IMR-90 (cell line): ENCODE results near the gene AFG1L. TPM values are rescaled to one million over a fixed set of nuclear protein-coding genes. Genes with fewer than 3 reads are reported as not detected.

ENCODE experiments used
- ATAC-seq: fragments of 200-7000 bp; cut with Tn5 transposase; 2 replicates; pipeline ENCODE4 v1.9.1; 2020; ENCODE audit warnings: low read depth, mild to moderate bottlenecking, moderate library complexity
- BruUV-seq: library from RNA; stranded (reverse); fragments of 400-500 nt; replicated peaks from 2 replicates; lab custom pipeline; 2021; lab: Mats Ljungman, UMichigan
- CTCF ChIA-PET: fragments of 300-600 bp; formaldehyde crosslinking; extraction: SDS; loops from one replicate; lab custom pipeline; 2021; ENCODE audit warnings: antibody characterized with exemption; lab: Yijun Ruan, JAX
- POLR2A ChIA-PET: fragments of 300-600 bp; sonication (Branson Sonifier 250); formaldehyde crosslinking; loops from one replicate; lab custom pipeline; 2022; ENCODE audit warnings: antibody characterized with exemption; ENCODE audit not compliant: unreplicated experiment; lab: Charles Lee
- DNase-seq: peaks from one replicate; pipeline ENCODE4 v3.0.0; 2013
- H2AFZ ChIP-seq: replicated peaks from 2 replicates; pipeline ENCODE3; 2013; ENCODE audit warnings: low read length, mild to moderate bottlenecking; ENCODE audit not compliant: poor library complexity
- H2AK5ac ChIP-seq: 2 replicates; pipeline ENCODE4 v1.6.1; 2013; ENCODE audit warnings: low read depth, low read length, inconsistent platforms
- H2AK9ac ChIP-seq: replicated peaks from 2 replicates; pipeline ENCODE3; 2013; ENCODE audit warnings: mild to moderate bottlenecking, low read depth, low read length, moderate library complexity; ENCODE audit not compliant: poor library complexity
- H2BK120ac ChIP-seq: 2 replicates; pipeline ENCODE4 v1.6.1; 2013; ENCODE audit warnings: low read depth, low read length, inconsistent platforms
- H2BK15ac ChIP-seq: 3 replicates; pipeline ENCODE4 v1.6.1; 2013; ENCODE audit warnings: low read depth, low read length, inconsistent platforms
- H2BK20ac ChIP-seq: 2 replicates; pipeline ENCODE4 v1.6.1; 2013; ENCODE audit warnings: low read depth, mild to moderate bottlenecking, inconsistent platforms, low read length, moderate library complexity
- H2BK5ac ChIP-seq: 2 replicates; pipeline ENCODE4 v1.6.1; 2013; ENCODE audit warnings: mild to moderate bottlenecking, low read depth, low read length, inconsistent platforms; ENCODE audit not compliant: poor library complexity, severe bottlenecking
- H3K14ac ChIP-seq: replicated peaks from 2 replicates; pipeline ENCODE4 v1.6.1; 2013; ENCODE audit warnings: low read depth, low read length, inconsistent platforms
- H3K18ac ChIP-seq: 2 replicates; pipeline ENCODE4 v1.6.1; 2013; ENCODE audit warnings: low read depth, low read length, control low read depth
- H3K23ac ChIP-seq: 2 replicates; pipeline ENCODE4 v1.6.1; 2013; ENCODE audit warnings: low read depth, low read length, inconsistent platforms
- H3K27ac ChIP-seq: 2 replicates; pipeline ENCODE4 v1.5.1; 2013; ENCODE audit warnings: mild to moderate bottlenecking, control low read depth, low read length; ENCODE audit not compliant: insufficient read depth
- H3K27me3 ChIP-seq: 2 replicates; pipeline ENCODE4 v1.6.1; 2013; ENCODE audit warnings: low read length; ENCODE audit not compliant: control insufficient read depth, insufficient read depth
- H3K36me3 ChIP-seq: 2 replicates; pipeline ENCODE4 v1.6.1; 2013; ENCODE audit warnings: low read length, mixed read lengths; ENCODE audit not compliant: control insufficient read depth, insufficient read depth
- H3K4ac ChIP-seq: 2 replicates; pipeline ENCODE4 v1.6.1; 2013; ENCODE audit warnings: low read depth, low read length, inconsistent platforms
- H3K4me1 ChIP-seq: 2 replicates; pipeline ENCODE4 v1.6.1; 2013; ENCODE audit warnings: low read length, mixed read lengths; ENCODE audit not compliant: control insufficient read depth, insufficient read depth
- H3K4me2 ChIP-seq: 2 replicates; pipeline ENCODE4 v1.6.1; 2013; ENCODE audit warnings: low read depth, mild to moderate bottlenecking, control low read depth, low read length, moderate library complexity
- H3K4me3 ChIP-seq: 2 replicates; pipeline ENCODE4 v1.5.1; 2013; ENCODE audit warnings: low read depth, mild to moderate bottlenecking, control low read depth, low read length, moderate library complexity; ENCODE audit not compliant: insufficient read depth
- H3K56ac ChIP-seq: 2 replicates; pipeline ENCODE4 v1.6.1; 2013; ENCODE audit warnings: low read length, inconsistent platforms; ENCODE audit not compliant: insufficient read depth; ENCODE audit errors: extremely low read depth
- H3K79me1 ChIP-seq, 2 experiments: 2 replicates each; pipeline ENCODE4 v1.6.1; 2013; ENCODE audit warnings: low read length in 2 of 2, inconsistent platforms in 1 of 2, low read depth in 1 of 2
- H3K9ac ChIP-seq: 2 replicates; pipeline ENCODE4 v1.6.1; 2013; ENCODE audit warnings: low read depth, low read length, control low read depth
- H3K9me1 ChIP-seq: 2 replicates; pipeline ENCODE4 v1.6.1; 2013; ENCODE audit warnings: low read length, inconsistent platforms; ENCODE audit not compliant: insufficient read depth
- H3K9me3 ChIP-seq: 2 replicates; pipeline ENCODE4 v1.6.1; 2013; ENCODE audit warnings: low read length; ENCODE audit not compliant: control insufficient read depth, insufficient read depth
- H4K20me1 ChIP-seq: 2 replicates; pipeline ENCODE4 v1.6.1; 2013; ENCODE audit warnings: low read length, inconsistent platforms; ENCODE audit not compliant: insufficient read depth
- H4K5ac ChIP-seq: 2 replicates; pipeline ENCODE4 v1.6.1; 2013; ENCODE audit warnings: mild to moderate bottlenecking, low read depth, low read length, control low read depth
- H4K8ac ChIP-seq, 2 experiments: 2 replicates each; pipeline ENCODE4 v1.6.1; 2013; ENCODE audit warnings: low read depth in 2 of 2, low read length in 2 of 2, control low read depth in 1 of 2, inconsistent platforms in 1 of 2
- H4K91ac ChIP-seq: 2 replicates; pipeline ENCODE4 v1.6.1; 2013; ENCODE audit warnings: low read depth, low read length, inconsistent platforms; ENCODE audit not compliant: insufficient read depth
- CEBPB ChIP-seq: IDR thresholded peaks from 2 replicates; pipeline ENCODE4 v1.6.1; 2012; ENCODE audit warnings: low read depth, low read length, improper control_type of control experiment
- MAZ ChIP-seq: IDR thresholded peaks from 2 replicates; pipeline ENCODE4 v1.6.1; 2012; ENCODE audit warnings: low read depth, mild to moderate bottlenecking, low read length, improper control_type of control experiment, moderate library complexity, borderline replicate concordance
- SMC3 ChIP-seq: fragments of 150-350 bp; IDR thresholded peaks from 2 replicates; pipeline ENCODE4 v1.6.1; 2016; ENCODE audit warnings: low read depth, mild to moderate bottlenecking, antibody characterized with exemption, low read length, moderate library complexity
- WGBS, 2 experiments: methylation state at CpG; one replicate each; pipeline versions ENCODE4 v1.1.5 to v1.1.7; 2013; ENCODE audit warnings: missing lambda C conversion rate in 2 of 2; ENCODE audit not compliant: insufficient read length in 1 of 2; ENCODE audit errors: extremely low coverage in 2 of 2; 5-methylcytosine and 5-hydroxymethylcytosine counted together
- dilution Hi-C: fragments of 300-500 bp; cut with HindIII; formaldehyde crosslinking; loops from one replicate; pipeline ENCODE4 v1.14.3; 2018; ENCODE audit warnings: low sequenced_read_pairs; ENCODE audit not compliant: unreplicated experiment
- in situ Hi-C: fragments of 300-500 bp; cut with MboI; formaldehyde crosslinking; loops from 3 replicates; pipeline ENCODE4 v1.14.3; 2019; ENCODE audit warnings: low sequenced_read_pairs, inconsistent platforms, mixed read lengths
- intact Hi-C: fragments of 100-400 bp; cut with micrococcal nuclease; formaldehyde crosslinking; loops from 2 replicates; pipeline ENCODE4 v1.10.0; 2022
- polyA plus RNA-seq, 3 experiments: library from polyadenylated mRNA; depleted of rRNA; stranded (reverse); fragments of >200 nt; gene quantifications; 2 replicates each; pipeline ENCODE4 v1.2.3, GENCODE V29; 2012; ENCODE audit warnings: low replicate concordance in 1 of 3
- total RNA-seq: library from RNA; depleted of rRNA; stranded (reverse); fragments of >200 nt; gene quantifications from 2 replicates; pipeline ENCODE4 v1.2.3, GENCODE V29; 2012

AFG1L gene
- total and polyA plus RNA-seq, 2 of the 4 experiments (the other 2 are of a cell fraction) = 1.0 to 2.0 TPM

DNA sequence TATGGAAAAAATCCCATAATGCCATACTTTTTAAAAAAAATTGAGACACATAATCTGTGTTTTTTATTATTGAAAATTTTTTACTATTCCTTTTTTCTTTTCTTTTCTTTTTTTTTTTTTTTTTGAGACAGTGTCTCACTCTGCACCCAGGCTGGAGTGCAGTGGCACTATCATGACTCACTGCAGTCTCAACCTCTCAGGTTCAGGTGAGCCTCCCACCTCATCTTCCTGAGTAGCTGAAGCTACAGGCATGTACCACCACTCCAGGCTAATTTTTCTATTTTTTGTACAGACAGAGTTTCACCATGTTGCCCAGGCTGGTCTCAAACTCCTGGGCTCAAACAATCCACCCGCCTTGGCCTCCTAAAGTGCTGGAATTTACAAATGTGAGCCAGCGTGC lies 100.4 kb downstream of the AFG1L start:
- in situ Hi-C loops = no loop called here
- H2BK120ac ChIP-seq = no peak overlapping the region
- no peaks in the 10 kb centered on the region for H3K27me3 ChIP-seq
- no peak overlapping the region for H3K4me2 ChIP-seq
- dilution Hi-C loops = no loop called here
- H3K9me3 ChIP-seq = no peaks in the 10 kb centered on the region
- no peak overlapping the region for H3K18ac ChIP-seq
- no peak overlapping the region for H3K9ac ChIP-seq
- no peak overlapping the region for H4K91ac ChIP-seq
- H2AFZ ChIP-seq = no peak overlapping the region
- H3K4me1 ChIP-seq = no peaks in the 10 kb centered on the region
- ChIA-PET POLR2A (no interaction called here), CTCF (interaction anchor here (0.9 kb wide), 1 partner anchor 68 kb away, joined by 7 read pairs; no protein-coding TSS in a partner anchor)
- no peak overlapping the region for H3K14ac ChIP-seq
- H4K5ac ChIP-seq = no peak overlapping the region
- no peak overlapping the region for H3K4me3 ChIP-seq
- TF ChIP-seq MAZ = no peak
- no peak for TF ChIP-seq SMC3
- TF ChIP-seq CEBPB = no peak
- DNase-seq (no peak), ATAC-seq (no peak)
- H2BK20ac ChIP-seq = no peak overlapping the region
- no peaks in the 10 kb centered on the region for H3K79me1 ChIP-seq
- no TSS peak for BruUV-seq
- no peak overlapping the region for H3K27ac ChIP-seq
- H2AK9ac ChIP-seq = no peak overlapping the region
- H3K9me1 ChIP-seq = peaks cover 2% of the 10 kb centered on the region; the same call in 1 of the 2 replicates
- no peak overlapping the region for H4K8ac ChIP-seq
- no peak overlapping the region for H3K23ac ChIP-seq
- no peak overlapping the region for H2AK5ac ChIP-seq
- H3K56ac ChIP-seq = no peak overlapping the region
- no peak overlapping the region for H3K4ac ChIP-seq
- no peak overlapping the region for H2BK5ac ChIP-seq
- no peaks in the 10 kb centered on the region for H3K36me3 ChIP-seq
- no CpG with 5 or more reads among the region's 2 CpGs for WGBS, 2 experiments
- H4K20me1 ChIP-seq = no peaks in the 10 kb centered on the region
- no peak overlapping the region for H2BK15ac ChIP-seq
- intact Hi-C loops = no loop called here
